HG03342 (cell line): ENCODE results near the gene SPDYE3.

Experiments
- ATAC-seq: cut with Tn5 transposase; IDR thresholded peaks from one replicate; pipeline ENCODE4 v1.9.1; 2021; ENCODE audit warnings: mild to moderate bottlenecking, moderate library complexity; ENCODE audit not compliant: unreplicated experiment

The SPDYE3 gene

GRCh38 chr7:100369105-100369504 is 61.6 kb downstream of the SPDYE3 start:
- ATAC-seq: peak; percentile 47

DNA sequence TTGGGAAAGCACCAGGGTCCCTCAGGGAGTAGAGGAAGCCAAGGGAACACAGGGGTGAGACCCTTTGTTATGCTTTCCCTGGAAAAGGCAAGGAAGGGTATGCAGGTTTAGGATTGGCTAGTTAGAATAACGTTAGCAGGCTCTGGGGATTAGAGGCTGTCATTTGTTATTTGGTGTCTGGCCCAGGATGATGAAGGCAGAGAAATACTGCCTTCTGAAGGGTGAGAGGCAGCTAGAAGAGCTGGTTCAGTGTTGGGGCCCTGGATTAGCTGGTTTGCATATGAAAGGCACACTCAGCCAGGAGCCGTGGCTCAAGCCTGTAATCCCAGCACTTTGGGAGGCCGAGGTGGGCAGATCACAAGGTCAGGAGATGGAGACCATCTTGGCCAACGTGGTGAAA is 62.8 kb downstream of the SPDYE3 start:
- ATAC-seq: no peak

DNA sequence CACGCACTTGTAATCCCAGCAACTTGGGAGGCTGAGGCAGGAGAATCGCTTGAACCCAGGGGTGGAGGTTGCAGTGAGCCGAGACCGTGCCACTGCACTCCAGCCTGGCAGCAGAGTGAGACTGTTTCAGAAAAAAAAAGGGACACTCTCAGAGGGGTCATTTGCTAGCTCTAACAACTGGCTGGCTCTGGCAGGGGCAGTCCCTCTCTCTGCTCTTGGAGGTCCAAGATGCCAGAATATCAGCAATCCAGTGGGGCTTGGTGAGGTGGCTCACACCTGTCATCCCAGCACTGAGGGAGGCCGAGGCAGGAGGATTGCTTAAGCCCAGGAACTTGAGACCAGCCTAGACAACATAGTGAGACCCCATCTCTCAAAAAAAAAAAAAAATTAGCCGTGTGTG is 63.2 kb downstream of the SPDYE3 start:
- ATAC-seq: no peak

DNA sequence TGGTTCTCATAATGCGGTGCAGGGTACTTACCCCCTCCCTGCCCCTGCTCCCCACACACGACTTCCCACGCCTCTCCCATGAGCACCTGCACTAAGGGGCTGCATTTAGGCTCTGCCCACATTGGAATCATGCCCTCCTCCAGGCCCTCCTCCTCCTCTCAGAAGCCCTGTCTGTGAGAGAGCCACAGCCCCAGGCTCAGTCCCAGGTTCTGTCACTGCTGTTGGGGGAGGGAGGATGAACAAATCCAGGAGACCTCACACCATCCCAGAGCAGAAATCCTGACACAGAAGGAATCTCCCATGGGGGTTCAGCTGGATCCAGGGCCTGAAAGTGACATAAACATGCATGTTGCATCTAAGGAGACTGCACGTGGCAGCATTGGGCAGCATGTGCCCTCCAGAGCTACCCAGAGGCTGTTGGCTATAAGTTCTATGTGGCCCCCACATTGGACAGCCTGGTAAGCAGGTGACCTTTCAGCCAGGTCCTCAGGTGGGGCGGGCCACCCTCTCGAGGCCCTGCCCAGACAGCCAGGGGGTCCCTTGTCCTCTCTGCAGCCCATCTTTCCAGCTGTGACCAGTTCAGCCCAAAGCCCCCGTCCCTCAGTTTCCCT is 64.2 kb downstream of the SPDYE3 start:
- ATAC-seq: no peak
